VCaP (cell line): ENCODE measurements around the gene C1QTNF9.

Source experiments
- H3K27ac ChIP-seq: fragments of 450-650 bp; 2 replicates; pipeline ENCODE4 v1.5.1; 2017
- CTCF ChIP-seq: fragments of 450-650 bp; conservative IDR thresholded peaks from 2 replicates; pipeline ENCODE4 v1.5.1; 2017; ENCODE audit warnings: mild to moderate bottlenecking, moderate library complexity

Gene C1QTNF9

GRCh38 chr13:24282256-24282655, 27.1 kb upstream of the C1QTNF9 start:
- no peak for TF ChIP-seq CTCF
- no peak overlapping the region for H3K27ac ChIP-seq

DNA sequence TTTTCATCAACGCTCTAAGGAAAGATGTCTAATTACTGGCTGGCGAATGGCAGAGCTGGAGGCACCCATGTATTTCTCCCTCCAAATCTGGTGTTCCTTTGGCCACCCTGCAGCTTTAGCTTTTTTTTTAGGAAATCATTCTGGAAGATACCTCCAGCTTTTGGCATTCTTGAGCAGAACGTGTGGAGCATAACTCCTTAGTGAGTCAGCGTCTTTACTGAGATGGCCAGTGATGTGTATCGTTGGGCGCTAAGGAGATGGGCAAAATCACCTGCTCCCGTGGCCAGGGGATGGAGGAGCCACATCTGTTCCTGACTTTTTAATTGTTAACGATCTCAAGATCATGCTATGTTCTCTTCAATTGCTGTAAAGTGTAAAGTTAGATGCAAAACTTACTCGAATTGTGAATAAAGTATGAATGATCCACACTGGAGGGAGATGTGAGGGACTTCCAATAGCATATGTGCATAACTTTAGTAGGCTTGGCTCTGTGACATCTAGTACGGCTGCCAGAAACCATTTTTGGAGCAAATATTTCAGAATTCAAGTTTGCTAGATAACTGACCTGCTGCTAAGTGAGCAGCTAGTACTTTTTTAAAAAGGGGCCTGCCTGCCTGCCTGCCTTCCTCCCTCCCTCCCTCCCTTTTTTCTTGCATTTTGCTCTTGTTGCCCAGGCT, 24.4 kb upstream of the C1QTNF9 start:
- TF ChIP-seq CTCF = no peak
- no peak overlapping the region for H3K27ac ChIP-seq

- TF ChIP-seq CTCF = no peak
- no peak overlapping the region for H3K27ac ChIP-seq
These were observed 22.8 kb upstream of the C1QTNF9 start for GRCh38 chr13:24286624-24287023.

DNA sequence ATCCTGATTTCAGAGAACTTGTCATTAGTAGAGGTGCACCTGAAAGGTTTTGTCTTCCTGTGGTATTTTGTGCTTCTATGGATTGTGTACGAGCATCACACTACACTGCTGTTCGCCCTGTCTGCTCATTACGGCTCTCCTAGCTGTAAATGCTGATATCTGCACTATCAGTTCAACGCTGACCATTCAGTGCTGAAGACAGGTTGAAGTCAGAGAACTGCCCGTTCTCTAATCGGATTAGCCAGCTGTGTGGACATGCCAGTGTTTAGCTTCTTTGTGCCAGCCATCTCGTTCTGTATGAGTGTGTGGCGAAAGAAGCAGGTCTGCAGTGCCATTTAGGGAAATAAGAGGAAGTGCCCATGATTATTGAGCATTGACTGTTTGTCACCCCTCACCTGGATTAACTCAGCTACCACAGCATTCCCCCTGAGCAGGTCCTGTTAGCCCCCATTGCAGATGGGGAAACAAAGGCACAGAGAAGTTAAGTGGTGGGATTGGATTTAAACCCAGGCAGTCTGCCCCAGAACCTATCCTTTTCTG, 21.6 kb upstream of the C1QTNF9 start:
- no peak for TF ChIP-seq CTCF
- no peak overlapping the region for H3K27ac ChIP-seq

DNA sequence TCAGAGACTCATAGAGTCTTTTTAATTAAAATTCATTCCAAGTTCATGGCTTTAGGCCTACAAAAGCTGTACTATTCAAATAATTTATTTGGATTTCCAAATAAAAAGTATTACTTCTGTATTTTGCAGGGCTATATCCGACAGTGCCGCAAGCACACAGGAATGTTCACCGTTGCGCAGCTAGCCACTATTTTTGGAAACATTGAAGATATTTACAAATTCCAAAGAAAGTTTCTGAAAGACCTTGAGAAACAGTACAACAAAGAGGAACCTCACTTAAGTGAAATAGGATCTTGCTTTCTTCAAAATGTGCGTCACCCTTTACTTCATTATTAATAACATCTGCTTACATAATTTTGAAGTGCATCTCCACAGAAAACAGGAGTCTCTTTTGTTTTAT, 20.5 kb upstream of the C1QTNF9 start:
- no peak for TF ChIP-seq CTCF
- no peak overlapping the region for H3K27ac ChIP-seq

DNA sequence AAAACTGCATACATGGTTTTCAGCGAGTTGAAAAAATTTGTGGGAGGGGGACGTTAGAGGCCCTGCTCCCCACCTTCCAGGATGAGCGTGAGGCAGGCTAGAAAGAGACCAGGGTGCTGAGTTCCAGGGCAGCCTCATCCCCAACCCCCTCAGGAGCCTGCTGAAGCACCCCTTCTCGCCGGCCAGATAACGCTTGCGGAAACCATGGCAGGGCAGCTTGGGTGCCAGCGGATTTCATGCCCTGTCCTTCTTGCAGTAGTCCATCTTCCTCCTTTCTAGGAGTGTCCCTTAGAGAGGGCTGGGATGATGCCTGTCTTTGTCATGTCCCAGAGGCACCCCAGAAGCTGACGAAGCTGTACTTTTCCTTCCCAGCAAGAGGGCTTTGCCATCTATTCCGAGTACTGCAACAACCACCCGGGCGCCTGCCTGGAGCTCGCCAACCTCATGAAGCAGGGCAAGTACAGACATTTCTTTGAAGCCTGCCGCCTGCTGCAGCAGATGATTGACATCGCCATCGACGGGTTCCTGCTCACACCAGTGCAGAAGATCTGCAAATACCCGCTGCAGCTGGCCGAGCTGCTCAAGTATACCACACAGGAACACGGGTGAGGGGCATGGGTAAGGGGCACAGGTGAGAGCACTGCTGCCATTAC, 19.0 kb upstream of the C1QTNF9 start:
- no peak for TF ChIP-seq CTCF
- no peak overlapping the region for H3K27ac ChIP-seq

DNA sequence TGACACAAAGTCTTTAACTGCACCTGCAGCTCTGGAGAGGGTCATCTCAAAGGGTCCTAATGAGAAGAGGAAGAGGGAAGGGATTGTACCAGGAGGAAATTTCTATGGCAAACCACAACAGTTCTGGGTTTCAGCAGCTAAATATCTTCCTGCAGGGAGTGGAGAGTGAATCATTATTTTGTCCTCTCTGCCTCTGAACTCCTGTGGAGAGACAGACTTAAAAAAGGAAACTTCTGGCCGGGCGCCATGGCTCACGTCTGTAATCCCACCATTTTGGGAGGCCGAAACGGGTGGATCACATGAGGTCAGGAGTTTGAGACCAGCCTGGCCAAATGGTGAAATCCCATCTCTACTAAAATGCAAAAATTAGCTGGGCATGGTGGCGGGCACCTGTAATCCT, 16.9 kb upstream of the C1QTNF9 start:
- no peak for TF ChIP-seq CTCF
- H3K27ac ChIP-seq = no peak overlapping the region
